K562 (cell line): Measurements from ENCODE around the gene SPEM3. TPM values are rescaled to one million over a fixed set of nuclear protein-coding genes. Genes with fewer than 3 reads are reported as not detected.

Experiments used
- ATAC-seq: fragments of 200-7000 bp; cut with Tn5 transposase; 3 replicates; pipeline ENCODE4 v1.9.1; 2020; ENCODE audit warnings: moderate library complexity
- BruUV-seq: library from RNA; stranded (reverse); fragments of 400-500 nt; replicated peaks from 2 replicates; lab custom pipeline; 2021; lab: Mats Ljungman, UMichigan
- CTCF ChIA-PET: fragments of 300-600 bp; formaldehyde crosslinking; extraction: SDS; loops from one replicate; lab custom pipeline; 2021; ENCODE audit warnings: low intra/inter-chr PET ratio; lab: Yijun Ruan, JAX
- POLR2A ChIA-PET: fragments of 300-600, 350-650 bp; sonication (Branson Sonifier 250); formaldehyde crosslinking; extraction: SDS; loops from one replicate; lab custom pipeline; 2021; ENCODE audit warnings: antibody characterized with exemption, inconsistent platforms; lab: Yijun Ruan, JAX
- DNase-seq, 4 experiments: peaks; one replicate each; pipeline versions ENCODE4 v3.0.0 to v3.0.0-alpha.2; 2011 to 2018; ENCODE audit warnings: low spot score in 3 of 4, mixed read lengths in 3 of 4; ENCODE audit errors: extremely low read depth in 1 of 4
- FAIRE-seq: peaks from 2 replicates; lab custom pipeline; 2011; peaks lifted over from hg19 to GRCh38; lab: Jason Lieb, UNC
- H2AFZ ChIP-seq: 2 replicates; pipeline ENCODE4 v1.6.0; 2011; ENCODE audit warnings: low read depth, low read length, control low read depth, inconsistent platforms
- H3K27ac ChIP-seq: fragments of 200-600 bp; 3 replicates; pipeline ENCODE4 v1.8.0; 2011; ENCODE audit warnings: low read depth, mild to moderate bottlenecking, control low read depth, inconsistent platforms, low read length, moderate library complexity, mixed read lengths; ENCODE audit errors: extremely low read depth
- H3K27me3 ChIP-seq, 2 experiments: fragments of 300-600 bp in 1 of 2; 2 replicates in 1 of 2; 3 replicates in 1 of 2; pipeline versions ENCODE4 v1.6.0 to v1.8.0; 2011; ENCODE audit warnings: inconsistent platforms in 2 of 2, low read length in 2 of 2, mild to moderate bottlenecking in 1 of 2, mixed read lengths in 1 of 2, moderate library complexity in 1 of 2; ENCODE audit not compliant: control insufficient read depth in 2 of 2, insufficient read depth in 2 of 2
- H3K36me3 ChIP-seq: fragments of 300-600 bp; 3 replicates; pipeline ENCODE4 v1.8.0; 2011; ENCODE audit warnings: mild to moderate bottlenecking, low read length, inconsistent platforms; ENCODE audit not compliant: control insufficient read depth, insufficient read depth
- H3K4me1 ChIP-seq, 2 experiments: fragments of 200-600 bp in 1 of 2; replicated peaks in 1 of 2; 2 replicates in 1 of 2; 3 replicates in 1 of 2; pipeline versions ENCODE4 v1.5.1 to v1.8.0; 2011; ENCODE audit warnings: inconsistent platforms in 2 of 2, low read length in 2 of 2, mild to moderate bottlenecking in 1 of 2, mixed read lengths in 1 of 2, moderate library complexity in 1 of 2; ENCODE audit not compliant: control insufficient read depth in 2 of 2, insufficient read depth in 2 of 2
- H3K4me2 ChIP-seq: 2 replicates; pipeline ENCODE4 v1.6.1; 2011; ENCODE audit warnings: low read length, control low read depth, inconsistent platforms, mixed read lengths; ENCODE audit not compliant: insufficient read depth
- H3K4me3 ChIP-seq: fragments of 200-600 bp; sonication (generic), shearing (Covaris generic); 2 replicates; pipeline ENCODE4 v1.5.1; 2016; ENCODE audit warnings: control low read depth, inconsistent platforms
- H3K79me2 ChIP-seq: fragments of 200-600 bp; 3 replicates; pipeline ENCODE4 v1.8.0; 2011; ENCODE audit warnings: low read length, inconsistent platforms; ENCODE audit not compliant: control insufficient read depth, insufficient read depth
- H3K9ac ChIP-seq, 2 experiments: 2 replicates each; pipeline versions ENCODE4 v1.6.0 to v1.6.1; 2011; ENCODE audit warnings: low read depth in 2 of 2, low read length in 2 of 2, control low read depth in 1 of 2, inconsistent platforms in 1 of 2, mild to moderate bottlenecking in 1 of 2, mixed read lengths in 1 of 2; ENCODE audit not compliant: insufficient read depth in 1 of 2
- H3K9me1 ChIP-seq: one replicate; pipeline ENCODE4 v1.6.0; 2011; ENCODE audit warnings: inconsistent platforms, mild to moderate bottlenecking, low read length, moderate library complexity; ENCODE audit not compliant: control insufficient read depth, insufficient read depth
- H3K9me3 ChIP-seq: replicated peaks from 2 replicates; pipeline ENCODE4 v1.5.1; 2011; ENCODE audit warnings: low read depth, low read length, inconsistent platforms; ENCODE audit not compliant: control insufficient read depth, insufficient read depth
- H4K20me1 ChIP-seq: replicated peaks from 2 replicates; pipeline ENCODE4 v1.6.1; 2011; ENCODE audit warnings: low read length, inconsistent platforms, mixed read lengths; ENCODE audit not compliant: control insufficient read depth, insufficient read depth
- ASH1L ChIP-seq: fragments of 450-650 bp; IDR thresholded peaks from 2 replicates; pipeline ENCODE4 v1.6.1; 2018; ENCODE audit warnings: borderline replicate concordance, mild to moderate bottlenecking, low read depth; ENCODE audit not compliant: partially characterized antibody
- BRF1 ChIP-seq: IDR thresholded peaks from 3 replicates; pipeline ENCODE4 v1.6.1; 2011; ENCODE audit warnings: borderline replicate concordance, mild to moderate bottlenecking; ENCODE audit not compliant: insufficient read length; ENCODE audit errors: extremely low read depth
- CHCHD3 ChIP-seq: fragments of 250-450 bp; sonication (Bioruptor Pico); IDR thresholded peaks from 2 replicates; pipeline ENCODE4 v2.1.2; 2022; ENCODE audit warnings: mild to moderate bottlenecking
- ELF1 ChIP-seq: fragments of 200-800 bp; sonication (Bioruptor generic); IDR thresholded peaks from 2 replicates; pipeline ENCODE4 v1.6.1; 2016; ENCODE audit warnings: missing genetic modification characterization, missing compliant biosample characterization
- EP300 ChIP-seq: IDR thresholded peaks from 2 replicates; pipeline ENCODE4 v1.6.1; 2012; ENCODE audit warnings: low read length, improper control_type of control experiment
- NFIC ChIP-seq: fragments of 450-650 bp; IDR thresholded peaks from 2 replicates; pipeline ENCODE4 v1.6.1; 2017; ENCODE audit warnings: mild to moderate bottlenecking, inconsistent platforms
- PHF20 ChIP-seq: fragments of 450-650 bp; IDR thresholded peaks from 2 replicates; pipeline ENCODE4 v1.6.1; 2018; ENCODE audit not compliant: partially characterized antibody
- RB1 ChIP-seq: fragments of 450-650 bp; IDR thresholded peaks from 2 replicates; pipeline ENCODE4 v1.6.1; 2017; ENCODE audit warnings: low read depth, mild to moderate bottlenecking
- RBFOX2 ChIP-seq: fragments of 200-400 bp; formaldehyde crosslinking; IDR thresholded peaks from 2 replicates; pipeline ENCODE4 v1.6.1; 2017; ENCODE audit warnings: low read depth, mild to moderate bottlenecking, low read length, moderate library complexity
- SMAD3 ChIP-seq: fragments of 450-650 bp; formaldehyde crosslinking; conservative IDR thresholded peaks from 2 replicates; pipeline ENCODE4 v1.4.0; 2020; ENCODE audit warnings: mild to moderate bottlenecking
- TEAD2 ChIP-seq: fragments of 450-650 bp; IDR thresholded peaks from 2 replicates; pipeline ENCODE4 v1.6.1; 2016; ENCODE audit warnings: missing genetic modification characterization, control low read depth, missing compliant biosample characterization
- WHSC1 ChIP-seq: IDR thresholded peaks from one replicate; pipeline ENCODE4 v1.6.1; 2012; ENCODE audit warnings: low read length, control low read depth, inconsistent platforms
- ZNF512 ChIP-seq: IDR thresholded peaks from 2 replicates; pipeline ENCODE4 v1.6.1; 2016; ENCODE audit warnings: missing genetic modification characterization, missing compliant biosample characterization
- ZNF76 ChIP-seq: fragments of 250-450 bp; sonication (Bioruptor Pico); IDR thresholded peaks from 2 replicates; pipeline ENCODE4 v1.4.0; 2020; ENCODE audit warnings: mild to moderate bottlenecking, moderate library complexity, borderline replicate concordance
- WGBS: fragments of 100-300 bp; shearing (Covaris generic); methylation state at CpG from one replicate; pipeline ENCODE4 v1.1.6; 2016; ENCODE audit warnings: low coverage, mixed read lengths; ENCODE audit not compliant: insufficient coverage; ENCODE audit errors: missing lambda C conversion rate; 5-methylcytosine and 5-hydroxymethylcytosine counted together
- in situ Hi-C: fragments of 300-500 bp; cut with MboI; formaldehyde crosslinking; loops from 4 replicates; pipeline ENCODE4 v1.15.0; 2018; ENCODE audit warnings: inconsistent platforms, mixed read lengths
- intact Hi-C: fragments of 100-400 bp; cut with micrococcal nuclease; formaldehyde crosslinking; loops from 2 replicates; pipeline ENCODE4 v1.14.2; 2022
- polyA plus RNA-seq, 8 experiments: library from polyadenylated mRNA; depleted of rRNA in 4 of 8; stranded (reverse) in 5 of 8; unstranded in 3 of 8; fragments of >200 nt; fragmentation: Nextera tagmentation in 2 of 8; fragmentation: Illumina TruSeq in 1 of 8; extraction: Ambion mirVana in 2 of 8; extraction: Trizol in 1 of 8; gene quantifications; 2 replicates each; pipeline versions ENCODE4 v1.2.1 to v1.2.3, GENCODE V29; 2011 to 2014; ENCODE audit warnings: inconsistent platforms in 1 of 8, missing spikeins in 1 of 8
- total RNA-seq, 7 experiments: library from RNA; depleted of rRNA in 6 of 7; stranded (reverse); fragments of >200 nt in 6 of 7; fragmentation: Illumina TruSeq in 2 of 7; extraction: Trizol in 2 of 7; gene quantifications; 2 replicates each; pipeline versions ENCODE4 v1.2.1 to v1.2.3, GENCODE V29; 2011 to 2021; ENCODE audit warnings: low replicate concordance in 1 of 7
- TF ChIP-seq, protein P1 (sequence below): fragments of 450-650 bp; formaldehyde crosslinking; IDR thresholded peaks from 2 replicates; pipeline ENCODE4 v1.4.0; 2020; ENCODE audit warnings: mild to moderate bottlenecking, moderate library complexity
- TF ChIP-seq, protein P2 (sequence below): sonication (generic); formaldehyde crosslinking; IDR thresholded peaks from 2 replicates; pipeline ENCODE4 v1.4.0; 2020; ENCODE audit warnings: mild to moderate bottlenecking, missing genetic modification reagents

The SPEM3 gene
- total and polyA plus RNA-seq, 9 of the 15 experiments (the other 6 are each of a cell fraction or from before 2014, with no cell fraction given): not detected

- POLR2A ChIA-PET: interaction anchor here (0.5 to 0.9 kb wide), 4 partner anchors 13 to 104 kb away, joined by 3 to 4 read pairs (median 4); no protein-coding TSS in a partner anchor
- BruUV-seq: TSS peak; percentile 65
- peaks cover 8 to 18% of the 10 kb centered on the region in 2 experiments; a peak in 4 of 5 replicates for H3K4me1 ChIP-seq
- WGBS: 9% methylated on average over 19 of the region's 52 CpGs
- peak within 1 kb of the TSS; percentile 68 for H3K4me2 ChIP-seq
- ATAC-seq (peak; percentile 91), DNase-seq (peak; percentile 62 to 82 (median 76)), FAIRE-seq (no peak)
- in situ Hi-C loops (no loop called here), intact Hi-C loops (no loop called here)
- peak within 1 kb of the TSS; percentile 93 for H2AFZ ChIP-seq
- H3K9me1 ChIP-seq: no peaks in the 10 kb centered on the region
- no peaks in the 10 kb centered on the region; the same call in 2 of the 3 replicates for H3K79me2 ChIP-seq
- H3K27me3 ChIP-seq: no peaks in the 10 kb centered on the region
- H3K27ac ChIP-seq: no peak within 1 kb of the TSS
- H3K4me3 ChIP-seq: peak within 1 kb of the TSS; percentile 52
- H3K36me3 ChIP-seq: no peaks in the 10 kb centered on the region
- CTCF ChIA-PET: no interaction called here
- H3K9me3 ChIP-seq: peaks cover 2% of the 10 kb centered on the region; the same call in 1 of the 2 replicates
- H3K9ac ChIP-seq: peak within 1 kb of the TSS; percentile 60 to 90; a peak in 3 of 4 replicates
- H4K20me1 ChIP-seq: no peaks in the 10 kb centered on the region
- TF ChIP-seq RBFOX2 (peak; percentile 74), SMAD3 (CRISPR knock-in tag) (no peak), PHF20 (peak; percentile 46), ZNF76 (CRISPR knock-in tag) (no peak), EP300 (no peak), TEAD2 (no peak), BRF1 (no peak), RB1 (peak; percentile 42; the same call in 1 of the 2 replicates), ASH1L (no peak), ELF1 (tag) (peak; percentile 42; the same call in 1 of the 2 replicates), ZNF512 (tag) (no peak), WHSC1 (no peak), CHCHD3 (CRISPR knock-in tag) (no peak), NFIC (peak; percentile 62; the same call in 1 of the 2 replicates)
- TF ChIP-seq, protein P1, sequence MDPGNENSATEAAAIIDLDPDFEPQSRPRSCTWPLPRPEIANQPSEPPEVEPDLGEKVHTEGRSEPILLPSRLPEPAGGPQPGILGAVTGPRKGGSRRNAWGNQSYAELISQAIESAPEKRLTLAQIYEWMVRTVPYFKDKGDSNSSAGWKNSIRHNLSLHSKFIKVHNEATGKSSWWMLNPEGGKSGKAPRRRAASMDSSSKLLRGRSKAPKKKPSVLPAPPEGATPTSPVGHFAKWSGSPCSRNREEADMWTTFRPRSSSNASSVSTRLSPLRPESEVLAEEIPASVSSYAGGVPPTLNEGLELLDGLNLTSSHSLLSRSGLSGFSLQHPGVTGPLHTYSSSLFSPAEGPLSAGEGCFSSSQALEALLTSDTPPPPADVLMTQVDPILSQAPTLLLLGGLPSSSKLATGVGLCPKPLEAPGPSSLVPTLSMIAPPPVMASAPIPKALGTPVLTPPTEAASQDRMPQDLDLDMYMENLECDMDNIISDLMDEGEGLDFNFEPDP (CRISPR knock-in tag): no peak
- TF ChIP-seq, protein P2, sequence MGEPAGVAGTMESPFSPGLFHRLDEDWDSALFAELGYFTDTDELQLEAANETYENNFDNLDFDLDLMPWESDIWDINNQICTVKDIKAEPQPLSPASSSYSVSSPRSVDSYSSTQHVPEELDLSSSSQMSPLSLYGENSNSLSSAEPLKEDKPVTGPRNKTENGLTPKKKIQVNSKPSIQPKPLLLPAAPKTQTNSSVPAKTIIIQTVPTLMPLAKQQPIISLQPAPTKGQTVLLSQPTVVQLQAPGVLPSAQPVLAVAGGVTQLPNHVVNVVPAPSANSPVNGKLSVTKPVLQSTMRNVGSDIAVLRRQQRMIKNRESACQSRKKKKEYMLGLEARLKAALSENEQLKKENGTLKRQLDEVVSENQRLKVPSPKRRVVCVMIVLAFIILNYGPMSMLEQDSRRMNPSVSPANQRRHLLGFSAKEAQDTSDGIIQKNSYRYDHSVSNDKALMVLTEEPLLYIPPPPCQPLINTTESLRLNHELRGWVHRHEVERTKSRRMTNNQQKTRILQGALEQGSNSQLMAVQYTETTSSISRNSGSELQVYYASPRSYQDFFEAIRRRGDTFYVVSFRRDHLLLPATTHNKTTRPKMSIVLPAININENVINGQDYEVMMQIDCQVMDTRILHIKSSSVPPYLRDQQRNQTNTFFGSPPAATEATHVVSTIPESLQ (CRISPR knock-in tag): no peak
These were observed 47.6 kb upstream of the SPEM3 start, which contains the start of gene TNK1 for GRCh38 chr17:7380855-7381683. TNK1 (plus strand) TSS chr17:7381089; CDS start chr17:7382927, 1,838 bp downstream.
